Omental fat pad (tissue), 4 donors: ENCODE measurements around the gene PLET1. TPM values are rescaled to one million over a fixed set of nuclear protein-coding genes. Genes with fewer than 3 reads are reported as not detected.
"Not testable (repeated sequence)": the region's sequence is repeated elsewhere in the genome, so short reads cannot be mapped to it uniquely, and the experiment has no call there.

Experiments
- ATAC-seq: fragments of 150-250 bp; one replicate; pipeline ENCODE4 v1.9.1; 2016; ENCODE audit warnings: mild to moderate bottlenecking, moderate library complexity; ENCODE audit not compliant: low FRiP score
- DNase-seq: peaks from one replicate; pipeline ENCODE4 v3.0.0-alpha.2; 2019; ENCODE audit warnings: low spot score
- small RNA-seq: library from RNA; depleted of rRNA; stranded (forward); fragments of <200 nt; gene quantifications from one replicate; pipeline ENCODE3, GENCODE V24; 2016
- total RNA-seq, 4 donors: library from RNA; depleted of rRNA; stranded (reverse); fragments of >200 nt; gene quantifications; one replicate each; pipeline ENCODE4 v1.1.0, GENCODE V29; 2016
- TF ChIP-seq, protein P1 (sequence below), 3 donors: fragments of 450-650 bp; IDR thresholded peaks; one replicate each; pipeline ENCODE4 v1.5.1; 2016 to 2017; ENCODE audit warnings: antibody characterized with exemption in 3 of 3, mild to moderate bottlenecking in 3 of 3, moderate library complexity in 2 of 3

The PLET1 gene
- total RNA-seq, 4 donors from 2014 or later, result not detected

DNA sequence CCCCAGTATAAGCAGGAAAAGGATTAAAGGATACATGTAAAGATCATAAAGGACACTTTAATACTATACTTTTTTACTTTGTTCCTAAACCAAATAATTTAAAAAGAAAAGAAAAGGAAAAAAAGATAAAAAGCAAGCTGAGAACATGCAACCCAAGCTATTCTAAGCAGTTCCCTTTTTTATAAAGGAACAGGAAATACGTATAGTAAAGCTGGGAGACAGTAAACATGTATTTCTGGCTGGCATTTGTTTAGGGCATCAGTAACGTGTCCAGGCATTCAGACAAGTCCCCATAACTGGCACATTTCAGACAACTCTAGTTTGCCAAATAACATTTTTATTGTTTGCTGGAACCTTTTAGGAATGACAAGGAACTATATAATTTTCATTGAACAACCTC lies 60.4 kb downstream of the PLET1 start:
- TF ChIP-seq, protein P1, sequence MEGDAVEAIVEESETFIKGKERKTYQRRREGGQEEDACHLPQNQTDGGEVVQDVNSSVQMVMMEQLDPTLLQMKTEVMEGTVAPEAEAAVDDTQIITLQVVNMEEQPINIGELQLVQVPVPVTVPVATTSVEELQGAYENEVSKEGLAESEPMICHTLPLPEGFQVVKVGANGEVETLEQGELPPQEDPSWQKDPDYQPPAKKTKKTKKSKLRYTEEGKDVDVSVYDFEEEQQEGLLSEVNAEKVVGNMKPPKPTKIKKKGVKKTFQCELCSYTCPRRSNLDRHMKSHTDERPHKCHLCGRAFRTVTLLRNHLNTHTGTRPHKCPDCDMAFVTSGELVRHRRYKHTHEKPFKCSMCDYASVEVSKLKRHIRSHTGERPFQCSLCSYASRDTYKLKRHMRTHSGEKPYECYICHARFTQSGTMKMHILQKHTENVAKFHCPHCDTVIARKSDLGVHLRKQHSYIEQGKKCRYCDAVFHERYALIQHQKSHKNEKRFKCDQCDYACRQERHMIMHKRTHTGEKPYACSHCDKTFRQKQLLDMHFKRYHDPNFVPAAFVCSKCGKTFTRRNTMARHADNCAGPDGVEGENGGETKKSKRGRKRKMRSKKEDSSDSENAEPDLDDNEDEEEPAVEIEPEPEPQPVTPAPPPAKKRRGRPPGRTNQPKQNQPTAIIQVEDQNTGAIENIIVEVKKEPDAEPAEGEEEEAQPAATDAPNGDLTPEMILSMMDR (IDR thresholded peaks at IDR 0.05), result no peak
- DNase-seq (no peak), ATAC-seq (no peak)

- DNase-seq, ATAC-seq: not testable (repeated sequence)
Measured at GRCh38 chr11:112199101-112199500, 61.6 kb downstream of the PLET1 start.

Small RNA genes lying within 50 kb of the gene (small RNA-seq; reads per million reads assigned to genes)
- not detected for gene MRPS36P4

Other genes starting within 250 kb of the PLET1 start
- 10 to 100 TPM; 20.5 to 61.6 (median 36.1) TPM for gene DLAT, start 235.5 kb downstream of the PLET1 start, total RNA-seq
- 1 to 10 TPM in 2 of 4 donors, under 1 TPM in 1, not detected in 1; 0.48 to 2.4 (median 1.8) TPM for gene PIH1D2, start 186.8 kb downstream of the PLET1 start, total RNA-seq
- 10 to 100 TPM; 11.0 to 15.4 (median 11.1) TPM for gene NKAPD1, start 186.6 kb downstream of the PLET1 start, total RNA-seq
- gene TIMM8B, start 174.1 kb downstream of the PLET1 start, total RNA-seq, result 10 to 100 TPM; 31.5 to 37.1 (median 33.9) TPM
- 100 to 1,000 TPM in 2 of 4 donors, 10 to 100 TPM in 2; 85.0 to 145 (median 104) TPM for gene SDHD, start 174.0 kb downstream of the PLET1 start, total RNA-seq
- gene IL18, start 96.8 kb downstream of the PLET1 start, total RNA-seq, result 10 to 100 TPM; 10.4 to 70.9 (median 30.8) TPM
- gene TEX12, start 93.5 kb downstream of the PLET1 start, total RNA-seq, result under 1 TPM in 1 of 4 donors, not detected in 3; 0.96 TPM
- 10 to 100 TPM in 3 of 4 donors, 1 to 10 TPM in 1; 4.4 to 33.6 (median 18.3) TPM for gene BCO2, start 85.3 kb downstream of the PLET1 start, total RNA-seq
- gene PTS, start 34.4 kb downstream of the PLET1 start, total RNA-seq, result 10 to 100 TPM; 25.8 to 38.0 (median 34.4) TPM